Esophagus muscularis mucosa (tissue), 3 donors: Measurements from ENCODE around the gene SYT9.

Experiments
- POLR2A ChIP-seq: fragments of 450-650 bp; IDR thresholded peaks from one replicate; pipeline ENCODE4 v1.6.1; 2017; ENCODE audit warnings: antibody characterized with exemption, moderate library complexity, mild to moderate bottlenecking, low read depth
- POLR2AphosphoS5 ChIP-seq, 2 donors: sonication (generic); formaldehyde crosslinking; IDR thresholded peaks; one replicate each; pipeline ENCODE4 v1.6.1; 2017; ENCODE audit warnings: antibody characterized with exemption in 2 of 2
- TF ChIP-seq, protein P1 (sequence below), 3 experiments: fragments of 200-600 bp in 2 of 3; fragments of 450-650 bp in 1 of 3; sonication (generic) in 2 of 3; IDR thresholded peaks; one replicate each; pipeline ENCODE4 v1.5.1; 2017 to 2019; ENCODE audit warnings: antibody characterized with exemption in 3 of 3, mild to moderate bottlenecking in 2 of 3, moderate library complexity in 1 of 3

DNA sequence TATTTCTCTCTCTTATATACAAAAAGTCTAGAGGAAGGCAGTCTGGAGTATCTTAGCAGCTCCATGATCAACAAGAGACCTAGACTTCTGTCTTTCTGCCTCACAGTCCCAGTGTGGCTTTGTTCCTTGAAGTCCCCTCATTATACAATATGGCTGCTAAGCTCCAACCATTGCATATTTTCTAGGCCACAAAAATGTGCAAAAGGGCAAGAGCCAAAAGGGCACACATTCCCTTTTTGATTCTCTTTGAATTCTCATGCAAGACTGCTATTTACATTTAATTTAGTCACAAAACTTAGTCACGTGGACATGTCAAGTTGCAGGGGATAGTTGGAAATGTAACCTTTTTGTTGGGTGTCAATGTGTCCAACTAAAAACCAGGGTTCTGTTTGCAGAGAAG lies 169.4 kb downstream of the SYT9 start:
- TF ChIP-seq, protein P1, sequence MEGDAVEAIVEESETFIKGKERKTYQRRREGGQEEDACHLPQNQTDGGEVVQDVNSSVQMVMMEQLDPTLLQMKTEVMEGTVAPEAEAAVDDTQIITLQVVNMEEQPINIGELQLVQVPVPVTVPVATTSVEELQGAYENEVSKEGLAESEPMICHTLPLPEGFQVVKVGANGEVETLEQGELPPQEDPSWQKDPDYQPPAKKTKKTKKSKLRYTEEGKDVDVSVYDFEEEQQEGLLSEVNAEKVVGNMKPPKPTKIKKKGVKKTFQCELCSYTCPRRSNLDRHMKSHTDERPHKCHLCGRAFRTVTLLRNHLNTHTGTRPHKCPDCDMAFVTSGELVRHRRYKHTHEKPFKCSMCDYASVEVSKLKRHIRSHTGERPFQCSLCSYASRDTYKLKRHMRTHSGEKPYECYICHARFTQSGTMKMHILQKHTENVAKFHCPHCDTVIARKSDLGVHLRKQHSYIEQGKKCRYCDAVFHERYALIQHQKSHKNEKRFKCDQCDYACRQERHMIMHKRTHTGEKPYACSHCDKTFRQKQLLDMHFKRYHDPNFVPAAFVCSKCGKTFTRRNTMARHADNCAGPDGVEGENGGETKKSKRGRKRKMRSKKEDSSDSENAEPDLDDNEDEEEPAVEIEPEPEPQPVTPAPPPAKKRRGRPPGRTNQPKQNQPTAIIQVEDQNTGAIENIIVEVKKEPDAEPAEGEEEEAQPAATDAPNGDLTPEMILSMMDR (IDR thresholded peaks at IDR 0.05): no peak
- TF ChIP-seq POLR2A (no peak), POLR2AphosphoS5 (IDR thresholded peaks at IDR 0.05) (no peak)
